AG08396 (cell line): Measurements from ENCODE around the gene PRRC2C.

Experiments
- DNase-seq: peaks from one replicate; pipeline ENCODE4 v3.0.0; 2012; ENCODE audit warnings: low spot score, mixed read lengths

PRRC2C gene

GRCh38 chr1:171636141-171636540 is 150.8 kb downstream of the PRRC2C start:
- no peak for DNase-seq

- DNase-seq, result no peak
Observed at GRCh38 chr1:171637928-171638576, 152.7 kb downstream of the PRRC2C start.

DNA sequence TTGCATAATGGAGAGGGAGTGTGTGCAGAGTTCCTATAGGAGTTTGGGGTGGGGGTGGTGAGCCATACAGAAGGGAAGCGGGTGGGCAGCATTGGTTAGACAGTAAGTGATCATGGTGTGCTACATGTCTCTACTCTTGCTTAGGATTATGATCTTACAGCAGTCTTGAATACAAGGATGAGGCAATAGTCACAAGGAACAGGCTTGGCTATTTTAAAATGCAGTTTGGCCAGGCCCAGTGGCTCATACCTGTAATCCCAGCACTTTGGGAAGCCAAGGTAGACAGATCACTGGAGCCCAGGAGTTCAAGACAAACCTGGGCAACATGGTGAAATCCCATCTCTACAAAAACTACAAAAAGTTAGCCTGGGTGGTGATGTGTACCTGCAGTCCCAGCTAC is 154.9 kb downstream of the PRRC2C start:
- no peak for DNase-seq

DNA sequence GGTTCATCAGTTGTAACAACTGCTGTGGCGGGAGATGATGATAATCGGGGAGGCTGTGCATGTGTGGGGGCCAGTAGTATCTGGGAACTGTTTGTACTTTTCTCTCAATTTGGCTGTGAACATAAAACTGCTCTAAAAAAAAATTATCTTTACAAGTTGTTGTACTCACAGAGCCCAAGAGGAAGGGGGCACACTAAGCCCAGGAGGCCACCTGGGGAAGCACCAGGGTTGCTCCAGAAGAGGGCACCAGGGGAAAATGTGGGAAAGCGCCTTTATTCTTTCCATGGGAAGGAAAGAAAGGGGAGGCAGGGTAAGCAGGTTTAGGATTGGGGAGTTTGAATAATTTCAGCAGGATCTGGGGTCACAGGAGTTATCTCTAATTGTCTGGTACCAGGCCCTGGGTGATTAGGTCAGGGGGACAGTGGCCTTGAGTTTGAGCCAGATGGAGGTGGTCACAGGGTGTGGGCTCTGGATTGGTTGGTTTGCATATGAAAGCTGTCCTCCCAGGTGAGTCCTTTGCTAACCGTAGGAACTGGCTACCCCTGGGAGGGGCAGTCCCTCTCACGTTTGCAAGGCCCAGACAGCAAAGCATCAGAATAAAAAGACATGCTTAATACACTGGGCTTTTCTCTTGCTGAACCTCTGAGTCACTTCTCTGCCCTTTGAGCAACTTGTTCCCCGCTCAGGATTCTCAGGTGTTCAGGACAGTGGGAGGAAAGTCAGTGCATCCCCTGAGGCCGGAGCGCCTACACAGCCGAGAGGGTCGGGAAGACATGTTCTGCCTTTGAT is 155.9 kb downstream of the PRRC2C start:
- no peak for DNase-seq

- DNase-seq, result no peak
Observed at GRCh38 chr1:171642197-171642596, 156.9 kb downstream of the PRRC2C start.
